Measurements from ENCODE around the gene AGAP1. TPM values are rescaled to one million over a fixed set of nuclear protein-coding genes. Genes with fewer than 3 reads are reported as not detected.

Gene AGAP1
- total and polyA plus RNA-seq, 2 donors (not counting 3 experiments of a cell fraction or from before 2014, with no cell fraction given): 10.2 to 20.9 TPM

GRCh38 chr2:235958221-235958930 lies 464.5 kb downstream of the AGAP1 start:
- Histone ChIP-seq H3K27me3 (ENCODE audit: control insufficient read depth in 2 of 2, insufficient read depth in 2 of 2, low read length in 2 of 2) (no peaks in the 10 kb centered on the region), H3K9me1 (replicated peaks; ENCODE audit: control insufficient read depth, extremely low read depth, insufficient read depth, low read length) (no peaks in the 10 kb centered on the region), H3K4me2 (ENCODE audit: insufficient read depth, low read length) (no peak overlapping the region), H3K4me3 (replicated peaks in 1 of 3; ENCODE audit: insufficient read depth in 1 of 3, low read depth in 1 of 3, low read length in 3 of 3) (no peak overlapping the region), H3K9ac (replicated peaks; ENCODE audit: extremely low read depth, insufficient read depth, low read length) (no peak overlapping the region), H3K27ac (ENCODE audit: insufficient read depth, low read depth, low read length) (no peak overlapping the region), H3K9me3 (replicated peaks; ENCODE audit: control insufficient read depth, insufficient read depth, low read length) (no peaks in the 10 kb centered on the region), H2AFZ (ENCODE audit: low read depth, low read length) (no peak overlapping the region), H3K36me3 (ENCODE audit: control insufficient read depth in 2 of 2, extremely low read depth in 1 of 2, insufficient read depth in 2 of 2, low read length in 2 of 2) (no peaks in the 10 kb centered on the region), H3K79me2 (ENCODE audit: control insufficient read depth, insufficient read depth, low read length) (no peaks in the 10 kb centered on the region), H3K4me1 (ENCODE audit: control insufficient read depth, extremely low read depth, insufficient read depth, low read length) (no peaks in the 10 kb centered on the region), H4K20me1 (replicated peaks; ENCODE audit: control insufficient read depth, extremely low read depth, insufficient read depth, low read length) (no peaks in the 10 kb centered on the region)
- dilution Hi-C loops (cut with MboI; ENCODE audit: extremely low pct_ligation_motif_present, low sequenced_read_pairs) (no loop called here), intact Hi-C loops (cut with micrococcal nuclease) (no loop called here)
- DNase-seq (ENCODE audit: low read depth, low spot score): no peak
- FAIRE-seq: no peak
- no TSS peak for BruUV-seq (replicated peaks)
- ChIA-PET CTCF (interaction anchor here (1.1 kb wide), 2 partner anchors 22 to 29 kb away, joined by 3 read pairs; no protein-coding TSS in a partner anchor), POLR2A (no interaction called here)
- TF ChIP-seq MAX (IDR thresholded peaks at IDR 0.05; ENCODE audit: insufficient read depth, insufficient read length) (no peak), CTCF (IDR thresholded peaks at IDR 0.05; ENCODE audit: extremely low read depth in 1 of 2, insufficient read depth in 1 of 2, low read depth in 1 of 2, low read length in 2 of 2) (no peak), POLR2AphosphoS5 (IDR thresholded peaks at IDR 0.05; ENCODE audit: insufficient read depth, low read depth, low read length) (no peak), EZH2 (IDR thresholded peaks at IDR 0.05; ENCODE audit: borderline replicate concordance, low read depth, low read length, severe bottlenecking) (no peak), MYC (IDR thresholded peaks at IDR 0.05; ENCODE audit: low read depth, low read length) (no peak), POLR2A (IDR thresholded peaks at IDR 0.05; ENCODE audit: low read depth, low read length) (no peak), JUN (IDR thresholded peaks at IDR 0.05; ENCODE audit: borderline replicate concordance, insufficient read depth, insufficient read length, low read depth) (no peak), GATA2 (IDR thresholded peaks at IDR 0.05; ENCODE audit: insufficient read depth, insufficient read length, low read depth, low read length) (no peak), FOS (IDR thresholded peaks at IDR 0.05; ENCODE audit: borderline replicate concordance, insufficient read depth, low read length) (no peak)

Data from endothelial cell of umbilical vein (primary cell).